ENCODE measurements around the gene JMJD6.

JMJD6 gene

DNA sequence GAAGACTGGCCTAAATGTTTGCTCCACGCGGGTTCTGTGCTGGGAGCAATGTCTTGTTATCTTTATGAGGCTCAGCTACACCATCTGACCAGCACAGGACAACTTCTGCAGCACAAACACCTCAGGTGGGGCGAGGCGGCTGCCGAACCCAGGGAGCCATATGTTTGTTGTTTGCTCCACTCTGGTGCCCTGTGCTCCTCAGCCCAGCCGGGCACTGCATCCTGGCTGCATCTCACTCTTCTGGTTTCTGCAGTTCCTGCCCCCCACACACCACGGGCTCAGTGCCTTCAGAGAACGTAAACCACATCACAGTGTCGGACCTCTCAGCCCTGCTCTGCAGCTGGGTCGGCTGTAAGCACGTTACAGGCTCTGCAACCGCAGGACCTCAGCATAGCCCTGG is 48.1 kb downstream of the JMJD6 start:
- no peak for DNase-seq

DNA sequence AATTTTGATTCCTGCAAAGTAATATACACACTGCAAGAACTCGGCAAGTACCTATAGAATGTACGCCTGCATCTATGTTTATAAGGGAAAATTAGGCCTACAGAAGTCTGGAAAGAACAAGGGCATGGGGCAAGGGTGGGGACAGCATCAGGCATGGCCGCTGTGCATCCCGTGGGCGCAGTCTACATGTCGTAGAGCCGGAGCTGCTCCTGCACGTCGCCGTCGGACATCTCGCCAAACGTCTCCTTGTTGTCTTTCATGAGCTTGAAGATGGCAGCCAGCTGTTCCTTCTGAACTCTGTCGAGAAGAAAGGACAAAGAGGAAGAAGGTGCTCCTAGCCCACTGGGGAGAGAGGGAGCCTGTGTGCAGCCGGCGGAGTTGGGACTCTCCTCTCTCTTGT is 49.0 kb downstream of the JMJD6 start:
- no peak for DNase-seq

DNA sequence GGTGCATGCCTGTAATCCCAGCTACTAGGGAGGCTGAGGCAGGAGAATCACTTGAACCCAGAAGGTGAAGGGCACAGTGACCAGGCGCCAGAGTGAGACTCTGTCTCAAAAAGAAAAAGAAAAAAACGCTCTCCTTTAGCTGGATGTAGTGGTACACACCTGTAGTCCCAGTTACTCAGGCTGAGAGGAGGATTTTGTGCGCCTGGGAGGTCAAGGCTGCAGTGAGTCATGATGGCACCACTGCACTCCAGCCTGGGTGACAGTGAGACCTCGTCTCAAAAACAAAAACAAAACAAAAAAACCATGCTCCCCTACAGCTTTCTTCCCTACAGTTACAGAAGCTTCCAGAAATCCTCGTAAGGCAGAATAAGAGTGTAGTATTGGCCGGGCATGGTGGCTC is 49.8 kb downstream of the JMJD6 start:
- no peak for DNase-seq

DNA sequence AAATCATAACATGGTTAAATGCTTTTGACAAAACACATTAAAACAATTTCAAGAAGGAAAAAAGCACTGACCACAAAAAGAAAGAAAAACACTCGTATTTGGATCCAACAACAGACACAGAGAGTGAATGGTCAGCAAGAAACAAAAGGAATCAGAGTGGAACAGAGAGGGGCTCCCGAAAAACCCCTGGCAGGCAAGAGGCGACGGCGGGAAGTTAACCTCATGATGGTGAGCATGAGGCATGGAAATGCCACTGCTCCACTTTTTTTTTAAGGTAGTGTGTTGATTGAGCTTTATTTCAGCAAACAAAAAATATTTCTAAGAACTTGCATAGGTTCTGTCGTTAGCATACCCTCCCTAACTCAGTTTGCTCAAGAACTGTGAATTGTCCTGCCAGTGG is 50.8 kb downstream of the JMJD6 start:
- no peak for DNase-seq

DNA sequence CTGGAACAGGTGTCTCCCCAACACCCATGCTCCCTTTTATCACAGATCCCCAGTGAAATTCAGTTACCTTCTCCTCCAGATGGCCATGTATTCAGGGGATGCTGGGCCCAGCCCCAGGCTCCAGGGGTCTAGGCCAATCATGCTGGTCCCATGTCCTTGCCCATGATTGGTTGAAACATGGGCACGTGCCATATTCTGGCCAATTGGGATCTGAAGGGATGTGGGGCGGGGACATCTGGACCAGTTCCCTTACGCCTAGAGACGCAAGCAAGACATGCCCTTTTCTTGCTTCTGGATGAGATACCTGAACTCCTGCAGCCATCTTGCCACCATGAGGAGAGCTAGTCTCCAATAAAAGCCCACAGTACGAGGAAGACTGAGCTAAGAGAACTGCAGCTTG is 51.8 kb downstream of the JMJD6 start:
- no peak for DNase-seq

DNA sequence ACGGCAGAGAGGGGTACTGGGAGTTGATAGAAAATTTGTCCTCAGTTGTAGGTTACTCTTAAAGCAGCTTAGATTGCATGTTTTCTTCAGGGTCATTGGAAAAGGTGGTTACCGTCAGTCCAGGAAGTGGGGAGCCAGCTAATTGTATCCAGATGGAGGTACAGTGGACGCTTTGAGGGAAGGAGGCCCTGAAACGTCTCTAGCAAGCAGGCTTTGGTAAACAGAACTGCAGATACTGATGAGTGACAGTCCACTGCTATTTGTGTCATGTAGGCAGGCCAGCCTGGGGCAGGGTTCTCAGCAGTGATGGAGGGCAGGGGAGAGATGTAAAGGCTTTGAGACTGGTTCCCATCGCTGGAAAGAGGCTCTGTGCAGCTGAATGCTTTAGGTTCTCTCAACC is 52.7 kb downstream of the JMJD6 start:
- DNase-seq: peak; percentile 46

DNA sequence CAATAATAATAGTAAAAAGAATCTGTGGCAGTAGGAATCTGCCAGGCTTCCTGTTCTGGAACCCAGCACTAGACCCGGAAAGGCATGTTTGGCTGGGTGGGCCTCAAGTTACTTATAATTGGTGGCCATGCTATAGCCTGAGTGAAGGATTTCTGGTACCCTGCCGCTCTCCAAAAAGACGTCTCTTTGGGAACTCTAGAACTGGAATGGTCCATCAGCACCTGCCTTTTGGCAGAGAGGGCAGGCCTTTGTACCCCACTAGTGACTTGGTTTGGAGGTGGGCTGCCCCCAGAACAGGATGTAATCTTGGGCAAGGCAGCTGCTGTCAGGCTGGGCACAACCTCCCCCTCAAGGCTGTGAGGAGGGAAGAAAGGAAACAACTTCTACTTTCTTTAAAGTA is 53.5 kb downstream of the JMJD6 start:
- no peak for DNase-seq

DNA sequence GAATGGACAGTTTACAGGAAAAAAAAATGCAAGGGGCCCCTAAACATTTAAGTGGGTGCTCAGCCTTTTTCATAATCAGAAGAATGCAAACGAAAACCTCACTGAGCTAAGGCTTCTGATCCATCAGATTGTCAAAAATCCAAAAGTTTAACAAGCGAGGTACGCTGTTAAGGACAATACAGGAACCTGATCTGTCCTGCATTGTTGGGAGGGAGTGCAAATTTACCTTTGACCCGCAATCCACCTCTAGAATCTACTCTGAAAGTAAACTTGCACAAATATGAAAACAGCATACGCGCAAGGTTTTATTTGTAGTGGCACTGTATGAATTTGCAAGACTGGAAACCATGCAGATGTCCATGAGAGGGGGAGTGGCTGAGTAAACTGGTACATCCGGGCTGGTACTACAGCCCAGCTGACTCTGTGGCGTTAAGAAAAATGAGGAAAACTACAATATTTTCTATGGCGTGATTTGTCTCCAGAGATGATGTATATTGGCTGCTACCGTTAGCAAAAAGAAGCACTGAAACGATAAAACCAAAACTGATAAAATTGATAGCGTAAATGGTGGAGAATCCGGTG is 54.0 kb downstream of the JMJD6 start:
- DNase-seq: no peak

DNA sequence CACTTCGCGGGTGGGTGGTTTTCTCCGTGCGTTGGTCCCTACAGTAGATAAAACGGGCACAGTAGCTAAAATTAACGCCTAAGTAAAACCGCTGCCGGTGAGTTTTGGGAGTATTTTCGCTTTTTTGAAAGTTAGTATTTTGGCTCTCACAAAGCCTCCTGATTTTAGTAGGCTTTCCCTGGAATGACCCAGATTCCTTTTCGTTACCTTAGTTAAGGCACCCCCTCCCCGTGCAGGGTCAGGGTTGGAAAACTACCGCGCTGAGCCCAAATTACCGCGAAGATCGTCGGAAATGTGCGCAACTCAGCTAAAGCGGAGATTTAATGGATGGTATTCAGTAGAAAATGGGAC is 54.5 kb downstream of the JMJD6 start:
- no peak for DNase-seq

DNA sequence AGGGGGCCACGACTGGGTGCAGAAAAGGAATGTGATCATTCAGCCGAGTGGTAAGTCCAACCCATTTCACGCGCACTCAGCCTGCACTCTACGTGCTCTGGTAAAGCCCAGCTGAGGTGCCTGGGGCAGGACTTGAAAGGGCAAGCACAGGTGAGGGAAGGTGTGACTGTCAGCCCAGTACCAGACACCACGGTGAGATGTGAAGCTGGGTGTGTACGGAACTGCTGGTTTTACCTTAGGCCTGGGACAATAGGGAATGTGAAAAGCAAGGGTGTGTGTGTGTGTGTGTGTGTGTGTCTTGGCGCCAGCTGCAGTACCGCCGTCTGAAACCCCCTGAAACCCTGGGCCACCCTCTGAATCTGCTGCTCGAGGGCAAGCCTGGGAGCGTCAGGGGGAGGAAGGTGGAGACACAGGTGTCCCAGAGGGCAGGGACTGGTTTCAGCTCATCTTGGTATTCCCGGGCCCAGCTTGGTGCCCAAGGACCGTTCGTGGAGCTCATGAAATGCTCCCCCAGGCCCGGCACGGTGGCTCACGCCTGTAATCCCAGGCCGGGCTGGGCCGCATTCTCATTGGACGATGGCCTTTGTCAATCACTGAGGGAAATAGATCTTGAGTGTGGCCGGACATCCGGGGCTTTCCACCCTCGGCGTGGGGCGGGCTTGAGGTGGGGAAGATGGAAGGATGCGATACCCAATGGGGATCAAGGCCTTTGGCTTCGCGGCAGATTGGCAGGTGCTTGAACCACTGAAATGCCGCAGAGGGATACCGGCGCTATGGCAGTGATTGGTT is 55.1 kb downstream of the JMJD6 start:
- peak; percentile 100 for DNase-seq

DNA sequence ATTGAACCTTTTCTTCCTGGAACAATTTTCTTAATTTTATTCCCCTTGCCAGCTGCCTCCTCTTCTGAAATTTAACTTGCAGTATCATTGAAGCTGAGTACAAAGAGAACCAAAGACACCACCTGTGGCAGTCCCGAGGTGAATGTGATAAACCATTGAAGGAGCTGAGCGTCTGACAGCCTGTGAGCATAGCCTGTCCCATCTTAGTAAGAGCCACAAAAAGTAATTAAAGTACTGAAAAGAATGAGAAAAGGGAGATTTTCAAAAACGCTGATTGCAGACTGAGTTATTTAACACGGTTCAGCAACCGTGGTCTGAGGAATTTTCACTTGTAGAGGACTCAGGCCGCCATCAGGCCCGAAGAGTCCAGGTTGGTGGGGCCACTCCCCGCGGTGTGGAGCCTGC is 55.7 kb downstream of the JMJD6 start:
- no peak for DNase-seq

DNA sequence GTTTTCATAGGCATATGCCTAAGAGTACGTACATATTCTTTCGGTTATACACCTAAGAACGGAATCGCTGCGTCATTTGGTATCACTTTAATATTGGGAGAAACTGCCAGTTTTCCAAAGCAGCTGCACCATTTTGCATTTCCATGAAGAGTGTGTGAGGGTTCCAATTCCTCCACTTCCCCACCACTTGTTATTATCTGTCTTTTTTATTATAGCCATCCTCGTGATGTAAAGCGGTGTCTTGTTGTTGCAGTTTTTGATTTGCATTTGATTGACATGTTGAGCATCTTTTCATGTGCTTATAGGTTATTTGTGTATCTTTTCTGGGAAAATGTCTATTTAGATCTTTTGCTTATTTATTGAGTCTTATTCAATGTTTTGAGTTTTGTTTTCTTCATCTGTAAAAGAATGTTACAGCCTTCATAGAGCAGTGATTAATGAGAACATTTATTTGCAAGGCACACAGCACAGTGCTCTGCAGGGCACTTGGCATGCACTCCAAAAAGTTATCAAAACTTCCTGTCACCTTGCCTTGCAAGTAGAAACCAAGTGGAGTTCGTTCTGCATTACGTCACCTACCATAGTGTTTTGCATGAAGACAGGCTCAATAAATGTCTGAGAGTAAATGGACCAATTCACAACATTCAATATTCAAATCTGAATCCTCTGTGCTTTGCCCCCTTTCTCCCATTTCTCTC is 56.2 kb downstream of the JMJD6 start:
- no peak for DNase-seq
